Activated naive CD8-positive, alpha-beta T cell treated with anti-CD3 and anti-CD28 coated beads, Interleukin-2, amount 50 U/mL, for 24 hours (primary cell): ENCODE measurements around the gene GSN.

ENCODE experiments used
- ATAC-seq: fragments of 150-1000 bp; cut with Tn5 transposase; one replicate; pipeline ENCODE4 v1.10.0; 2021
- DNase-seq: peaks from one replicate; pipeline ENCODE4 v3.0.0; 2021
- H3K27ac Mint-ChIP-seq: one replicate; pipeline ENCODE4 v1.8.0; 2021; ENCODE audit warnings: mild to moderate bottlenecking, mixed read lengths
- H3K27me3 Mint-ChIP-seq: one replicate; pipeline ENCODE4 v1.8.0; 2021; ENCODE audit warnings: mixed read lengths
- H3K36me3 Mint-ChIP-seq: one replicate; pipeline ENCODE4 v1.8.0; 2021; ENCODE audit warnings: low read depth, mixed read lengths
- H3K4me1 Mint-ChIP-seq: one replicate; pipeline ENCODE4 v1.8.0; 2021; ENCODE audit warnings: mixed read lengths
- H3K4me3 Mint-ChIP-seq: one replicate; pipeline ENCODE4 v1.8.0; 2021; ENCODE audit warnings: mild to moderate bottlenecking, moderate library complexity, mixed read lengths
- H3K9me3 Mint-ChIP-seq: one replicate; pipeline ENCODE4 v1.8.0; 2021; ENCODE audit warnings: mixed read lengths

The GSN gene

DNA sequence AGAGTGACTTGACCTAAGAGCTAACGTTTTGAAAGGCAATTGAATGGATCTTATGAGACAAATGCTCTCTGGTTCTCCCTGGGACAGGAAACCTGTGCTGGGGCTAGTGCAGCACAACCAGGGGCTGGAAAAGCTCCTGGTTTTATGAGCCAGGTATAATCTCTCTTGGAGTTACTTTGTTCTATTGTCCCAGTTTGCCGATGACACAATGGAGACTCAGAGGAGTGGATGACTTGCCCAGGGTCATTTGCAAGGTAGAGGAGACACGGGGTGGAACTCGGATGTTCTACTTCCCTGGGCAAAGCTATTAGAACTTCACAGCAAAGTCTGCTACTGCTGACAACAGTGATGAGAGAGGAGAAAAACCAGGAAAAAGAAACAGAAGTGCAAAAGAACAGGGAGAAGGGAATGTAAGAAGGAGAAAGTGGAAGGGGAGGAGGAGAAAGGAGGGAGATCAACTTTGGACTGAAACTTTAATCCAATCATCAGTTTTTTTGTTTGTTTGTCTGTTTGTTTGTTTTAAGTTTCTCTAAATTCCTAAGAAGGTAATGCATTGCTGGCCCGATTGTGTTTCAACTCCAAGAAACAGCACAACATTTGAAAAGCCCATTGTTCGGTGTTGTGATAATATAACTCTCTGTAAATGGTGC lies 7.4 kb upstream of the GSN start:
- DNase-seq (no peak), ATAC-seq (no peak)
- H3K27ac Mint-ChIP-seq: no peak overlapping the region
- H3K36me3 Mint-ChIP-seq: no peaks in the 10 kb centered on the region
- peaks cover 2% of the 10 kb centered on the region for H3K27me3 Mint-ChIP-seq
- H3K4me3 Mint-ChIP-seq: no peak overlapping the region
- H3K9me3 Mint-ChIP-seq: no peaks in the 10 kb centered on the region
- H3K4me1 Mint-ChIP-seq: no peaks in the 10 kb centered on the region

DNA sequence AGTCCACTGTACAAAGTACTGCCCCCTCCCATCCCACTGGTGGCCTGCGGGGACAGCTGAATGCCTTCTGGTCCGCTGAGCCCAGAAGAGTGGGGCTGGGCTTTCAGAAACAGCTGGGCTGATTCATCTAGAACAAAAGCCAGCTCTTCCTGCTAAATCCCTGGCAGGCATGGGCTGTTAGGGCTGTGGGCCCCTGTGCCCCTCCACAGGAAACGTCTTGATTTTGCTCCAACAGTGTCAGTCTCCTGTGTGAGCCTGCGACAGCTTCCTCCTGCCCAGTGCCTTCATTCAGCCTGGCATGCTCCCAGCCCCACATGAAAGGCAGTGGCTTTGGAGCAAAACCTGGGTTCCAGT lies 6.9 kb upstream of the GSN start:
- H3K4me3 Mint-ChIP-seq: no peak overlapping the region
- ATAC-seq: no peak
- H3K9me3 Mint-ChIP-seq: no peaks in the 10 kb centered on the region
- H3K27ac Mint-ChIP-seq: no peak overlapping the region
- H3K36me3 Mint-ChIP-seq: no peaks in the 10 kb centered on the region
- H3K4me1 Mint-ChIP-seq: no peaks in the 10 kb centered on the region
- DNase-seq: no peak
- peaks cover 2% of the 10 kb centered on the region for H3K27me3 Mint-ChIP-seq

DNA sequence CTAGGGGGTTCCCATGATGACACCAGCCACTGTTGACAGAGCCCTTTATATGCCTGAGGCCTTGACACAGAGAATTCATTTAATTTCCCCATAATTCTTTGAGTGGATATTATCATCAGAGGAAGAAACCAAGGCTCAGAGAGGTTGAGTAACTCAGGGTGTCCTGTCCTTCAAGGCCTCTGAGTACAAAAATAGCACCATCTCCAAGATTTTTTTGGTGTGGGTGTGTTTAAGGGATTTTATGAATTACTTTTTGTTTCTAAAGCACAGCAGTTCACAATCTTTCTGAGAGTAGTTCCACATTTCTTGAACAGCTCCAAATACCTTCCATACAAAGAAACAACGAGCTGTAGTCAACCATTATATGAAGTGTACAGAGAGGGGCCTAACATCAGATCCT lies 6.2 kb upstream of the GSN start:
- Mint-ChIP-seq H3K27ac (no peak overlapping the region), H3K27me3 (peaks cover 2% of the 10 kb centered on the region), H3K4me1 (no peaks in the 10 kb centered on the region), H3K36me3 (no peaks in the 10 kb centered on the region), H3K4me3 (no peak overlapping the region), H3K9me3 (no peaks in the 10 kb centered on the region)
- no peak for ATAC-seq
- no peak for DNase-seq

DNA sequence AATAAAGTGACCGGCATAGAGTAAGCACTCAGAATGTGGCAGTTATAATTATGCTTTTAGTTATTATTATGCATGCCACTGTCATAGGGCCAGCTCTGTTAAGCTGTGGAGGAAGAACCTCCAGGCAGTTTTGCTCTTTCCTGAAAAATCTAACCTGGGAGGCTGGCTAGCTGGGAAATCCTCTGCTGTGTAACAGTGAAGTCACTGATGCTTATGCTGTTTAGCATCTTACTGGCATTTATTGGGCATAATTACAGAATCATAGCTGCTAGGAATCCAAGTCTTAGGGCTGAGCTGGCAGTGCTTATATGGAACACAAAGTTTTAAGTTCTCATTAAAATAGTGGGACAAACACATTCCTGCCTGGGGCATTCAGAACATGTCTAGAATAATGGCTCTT lies 5.5 kb upstream of the GSN start:
- DNase-seq (no peak), ATAC-seq (no peak)
- Mint-ChIP-seq H3K4me3 (no peak overlapping the region), H3K27ac (no peak overlapping the region), H3K36me3 (no peaks in the 10 kb centered on the region), H3K27me3 (peaks cover 3% of the 10 kb centered on the region), H3K4me1 (peaks cover under 1% of the 10 kb centered on the region), H3K9me3 (no peaks in the 10 kb centered on the region)

DNA sequence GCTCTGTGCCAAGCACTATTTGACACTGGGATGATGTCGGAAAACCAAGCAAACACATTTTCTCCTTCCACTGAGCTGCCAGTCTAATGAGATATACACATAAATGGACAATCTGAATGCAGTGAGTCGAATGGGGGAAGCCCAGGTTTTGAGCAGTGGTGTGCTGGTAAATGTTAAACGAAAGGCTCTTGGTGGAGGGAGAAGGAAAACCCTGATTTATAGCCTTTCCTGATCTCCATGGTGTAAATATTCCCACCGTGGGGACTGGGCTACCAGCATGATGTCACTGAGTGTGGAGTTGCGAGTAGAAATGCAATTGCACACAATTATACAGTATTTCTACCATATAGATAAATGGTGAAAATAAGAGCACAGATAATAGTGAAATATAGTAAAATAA lies 5.0 kb upstream of the GSN start:
- Mint-ChIP-seq H3K27me3 (peaks cover 6% of the 10 kb centered on the region), H3K4me3 (no peak overlapping the region), H3K36me3 (no peaks in the 10 kb centered on the region), H3K4me1 (peaks cover 3% of the 10 kb centered on the region), H3K9me3 (no peaks in the 10 kb centered on the region), H3K27ac (no peak overlapping the region)
- ATAC-seq (no peak), DNase-seq (no peak)

DNA sequence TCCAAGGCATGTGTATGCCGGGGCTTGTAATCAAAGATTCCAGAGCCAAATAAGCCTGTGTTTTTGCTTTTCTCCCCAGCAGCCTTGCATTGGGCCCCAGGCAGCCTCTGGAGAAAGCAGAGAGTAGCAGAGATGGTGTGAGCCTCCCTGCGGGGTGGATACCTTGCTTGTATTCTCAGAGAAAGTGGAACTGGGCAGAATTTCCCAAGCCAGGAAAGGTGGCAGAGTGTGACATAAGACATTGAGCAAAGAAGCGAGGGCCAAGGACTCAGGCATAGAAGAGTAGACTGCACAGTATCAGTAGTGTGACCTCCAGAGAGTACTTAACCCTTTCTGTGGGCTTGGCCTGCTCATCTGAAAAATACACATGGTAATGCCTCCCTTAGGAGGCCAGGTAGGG lies 1.6 kb upstream of the GSN start:
- H3K4me1 Mint-ChIP-seq: peaks cover 14% of the 10 kb centered on the region
- no peak overlapping the region for H3K4me3 Mint-ChIP-seq
- H3K27ac Mint-ChIP-seq: no peak overlapping the region
- H3K9me3 Mint-ChIP-seq: no peaks in the 10 kb centered on the region
- ATAC-seq (no peak), DNase-seq (no peak)
- H3K36me3 Mint-ChIP-seq: no peaks in the 10 kb centered on the region
- peaks cover 11% of the 10 kb centered on the region for H3K27me3 Mint-ChIP-seq

DNA sequence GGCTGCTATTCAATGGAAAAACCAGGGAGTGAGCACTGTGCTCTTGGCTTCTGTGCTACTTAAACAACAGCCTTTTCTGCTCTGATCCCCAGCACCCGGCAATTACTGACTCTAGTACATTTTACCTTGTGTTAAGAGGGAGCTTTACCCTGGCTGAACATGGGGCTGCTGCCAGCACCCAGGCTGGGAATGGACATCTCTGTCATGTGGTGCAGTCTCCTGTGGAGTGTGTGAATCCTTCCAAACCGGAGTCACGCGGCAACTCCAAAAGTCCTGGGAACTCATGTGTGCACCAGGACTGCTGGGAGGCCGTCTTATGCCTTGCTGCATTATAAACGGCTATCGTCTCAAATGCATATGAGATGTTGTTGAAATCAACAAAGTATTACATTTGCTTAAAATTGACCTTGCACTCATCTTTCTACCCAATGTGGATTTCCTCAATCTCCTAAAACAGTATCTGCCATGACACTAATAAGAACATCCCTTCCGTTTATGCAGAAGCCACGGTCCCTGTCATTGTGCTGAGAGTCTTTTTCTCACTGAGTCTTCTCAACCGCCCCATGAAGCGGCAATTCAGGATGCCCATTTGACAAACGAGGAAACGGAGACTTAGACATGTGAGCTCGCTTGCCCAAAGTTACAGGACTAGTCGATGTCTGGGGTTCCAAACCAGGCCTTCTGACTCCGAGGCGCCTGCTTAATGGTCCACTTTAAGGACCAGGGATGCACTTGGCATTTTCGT lies 884 bp upstream of the GSN start:
- H3K27ac Mint-ChIP-seq: no peak overlapping the region
- H3K36me3 Mint-ChIP-seq: no peaks in the 10 kb centered on the region
- H3K27me3 Mint-ChIP-seq: peaks cover 11% of the 10 kb centered on the region
- peaks cover 14% of the 10 kb centered on the region for H3K4me1 Mint-ChIP-seq
- DNase-seq (no peak), ATAC-seq (no peak)
- peak overlapping the region; percentile 61 for H3K4me3 Mint-ChIP-seq
- no peaks in the 10 kb centered on the region for H3K9me3 Mint-ChIP-seq

DNA sequence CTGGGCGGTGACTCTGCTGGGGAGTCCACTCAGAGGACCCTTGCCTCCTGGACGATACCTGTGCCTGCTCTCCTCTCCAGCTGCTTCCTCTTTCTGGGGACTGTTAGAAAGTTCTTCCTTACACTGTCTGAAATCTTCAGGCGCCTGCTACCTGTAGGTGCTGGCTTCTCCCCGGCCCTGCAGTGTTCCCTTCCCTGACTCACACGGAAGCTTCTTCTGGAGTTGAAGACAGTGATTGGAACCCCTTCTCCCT lies 562 bp downstream of the GSN start:
- DNase-seq: no peak
- Mint-ChIP-seq H3K27ac (no peak overlapping the region), H3K4me3 (peak overlapping the region; percentile 65), H3K4me1 (peaks cover 14% of the 10 kb centered on the region), H3K36me3 (no peaks in the 10 kb centered on the region), H3K27me3 (peaks cover 11% of the 10 kb centered on the region), H3K9me3 (no peaks in the 10 kb centered on the region)
- ATAC-seq: peak; percentile 34

DNA sequence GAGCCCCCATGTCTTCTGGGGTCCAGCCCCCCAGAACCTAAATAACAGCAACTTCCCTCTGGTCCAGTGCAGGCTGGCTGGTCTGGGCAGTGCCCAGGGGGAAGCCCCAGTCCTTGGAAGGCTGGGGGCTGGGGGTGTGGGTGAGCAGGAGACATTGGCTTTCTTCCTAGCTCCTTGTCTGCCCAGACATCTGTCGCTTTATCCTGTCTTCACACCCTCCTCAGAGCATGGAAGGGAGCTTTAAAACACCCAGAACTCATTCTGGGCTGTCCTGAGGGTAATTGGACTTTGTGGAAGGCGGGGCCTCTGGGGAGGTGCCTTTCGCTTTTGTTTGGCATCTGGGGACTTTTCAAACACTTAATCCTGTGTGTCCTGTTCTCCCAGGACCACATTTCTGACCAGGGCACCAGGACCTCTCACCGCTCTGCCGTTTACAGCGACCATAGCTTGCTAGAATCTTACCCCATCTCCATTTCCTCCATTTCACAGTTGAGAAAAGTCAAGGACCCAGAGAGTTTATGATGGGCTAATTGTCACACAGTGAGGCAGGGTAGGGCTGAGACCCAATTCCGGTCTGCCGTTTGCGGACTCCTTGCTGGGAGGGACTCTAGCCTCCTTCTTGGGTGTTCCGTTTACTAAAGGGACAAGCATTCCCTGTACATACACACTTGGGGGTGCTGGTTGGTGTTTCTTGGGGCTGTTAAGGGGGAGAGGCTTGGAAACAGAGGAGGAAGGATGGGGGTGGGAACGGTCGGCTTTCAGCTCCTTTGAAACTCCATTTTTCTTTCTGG lies 1.1 kb downstream of the GSN start:
- no peak for ATAC-seq
- no peak overlapping the region for H3K27ac Mint-ChIP-seq

DNA sequence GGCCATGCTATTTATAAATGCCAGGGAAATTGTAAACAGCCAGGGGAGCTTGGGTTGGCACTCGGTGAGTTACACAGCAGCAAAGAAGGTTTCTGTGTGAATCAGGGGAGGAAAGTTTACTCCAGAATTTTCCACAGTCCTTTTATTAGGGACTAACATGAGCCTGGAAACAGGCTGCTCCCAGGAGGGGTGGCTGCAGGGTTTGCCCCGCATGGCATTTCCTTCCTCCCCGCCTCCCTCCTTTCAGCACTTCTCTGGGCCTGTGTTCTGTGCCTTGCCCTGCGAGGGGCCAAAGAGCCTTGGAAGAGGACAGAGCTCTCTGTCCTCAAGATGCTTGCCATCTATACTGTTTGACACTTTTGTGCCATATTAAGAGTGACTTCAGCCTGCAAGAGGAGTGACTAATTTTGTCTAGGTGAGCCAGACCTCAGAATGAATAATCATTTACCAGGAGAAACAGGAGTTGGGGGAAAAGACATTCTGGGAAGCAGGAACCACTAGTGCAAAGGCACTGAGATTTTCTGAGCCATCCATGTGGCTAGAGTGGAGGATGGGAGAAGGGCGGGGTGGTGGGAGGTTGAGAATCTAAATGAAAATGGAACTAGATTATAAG lies 1.8 kb downstream of the GSN start:
- Mint-ChIP-seq H3K36me3 (no peaks in the 10 kb centered on the region), H3K27ac (no peak overlapping the region), H3K4me1 (peaks cover 14% of the 10 kb centered on the region), H3K9me3 (no peaks in the 10 kb centered on the region), H3K4me3 (no peak overlapping the region), H3K27me3 (peaks cover 11% of the 10 kb centered on the region)
- ATAC-seq (no peak), DNase-seq (no peak)

More for the DNA sequence above, 1.1 kb downstream of the GSN start:
- DNase-seq: no peak
- peaks cover 11% of the 10 kb centered on the region for H3K27me3 Mint-ChIP-seq
- H3K4me3 Mint-ChIP-seq: peak overlapping the region; percentile 65
- H3K4me1 Mint-ChIP-seq: peaks cover 14% of the 10 kb centered on the region
- no peaks in the 10 kb centered on the region for H3K36me3 Mint-ChIP-seq
- no peaks in the 10 kb centered on the region for H3K9me3 Mint-ChIP-seq

DNA sequence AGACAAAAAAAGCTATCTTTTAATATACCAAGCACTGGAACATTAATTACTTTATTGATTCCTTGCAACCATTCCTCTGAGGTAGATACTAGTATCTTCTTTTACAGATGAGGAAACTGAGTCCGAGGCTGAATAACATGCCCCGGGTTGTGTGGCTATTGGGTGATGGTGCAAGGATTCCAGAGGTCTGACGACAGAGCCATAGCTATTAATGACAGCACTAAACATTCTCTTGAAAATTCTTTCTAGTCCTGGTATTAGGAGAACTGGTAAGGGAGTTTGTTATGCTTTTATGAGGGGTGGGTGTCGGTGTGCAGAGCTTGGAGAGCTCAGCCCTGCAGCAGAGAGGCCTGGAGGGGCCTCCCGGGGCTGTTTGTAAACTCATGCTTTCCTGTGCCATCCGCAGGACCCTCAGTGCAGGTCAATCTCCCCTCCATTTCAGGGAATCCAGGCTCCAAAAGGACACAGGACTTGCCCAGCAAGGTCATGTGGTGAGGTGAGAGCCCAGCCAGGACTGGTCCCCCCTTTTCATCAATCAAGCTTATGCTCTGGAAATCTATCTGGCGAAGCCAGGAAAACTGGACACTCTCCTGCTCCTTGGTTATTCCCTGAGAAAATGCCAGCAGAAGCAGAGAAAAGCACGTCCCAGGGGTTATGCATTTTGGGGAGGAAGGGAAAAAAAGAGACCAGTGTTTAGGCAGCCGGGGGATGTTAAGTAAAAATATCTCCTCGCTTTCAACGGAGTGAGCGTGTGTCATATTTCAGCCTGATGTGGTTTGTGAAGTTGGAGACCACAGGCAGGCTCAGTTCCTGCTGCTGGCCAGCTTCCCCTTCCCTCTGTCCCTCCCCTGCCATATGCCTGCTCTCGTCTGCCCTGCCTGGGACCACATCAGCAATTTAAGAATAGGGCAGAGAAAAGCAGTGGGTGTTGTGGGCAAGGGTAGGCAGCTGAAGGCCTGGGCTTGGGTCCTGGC lies 3.7 kb downstream of the GSN start:
- Mint-ChIP-seq H3K4me1 (peaks cover 14% of the 10 kb centered on the region), H3K27me3 (peaks cover 11% of the 10 kb centered on the region), H3K4me3 (no peak overlapping the region), H3K9me3 (no peaks in the 10 kb centered on the region), H3K27ac (no peak overlapping the region), H3K36me3 (no peaks in the 10 kb centered on the region)
- peak; percentile 17 for ATAC-seq
- no peak for DNase-seq

DNA sequence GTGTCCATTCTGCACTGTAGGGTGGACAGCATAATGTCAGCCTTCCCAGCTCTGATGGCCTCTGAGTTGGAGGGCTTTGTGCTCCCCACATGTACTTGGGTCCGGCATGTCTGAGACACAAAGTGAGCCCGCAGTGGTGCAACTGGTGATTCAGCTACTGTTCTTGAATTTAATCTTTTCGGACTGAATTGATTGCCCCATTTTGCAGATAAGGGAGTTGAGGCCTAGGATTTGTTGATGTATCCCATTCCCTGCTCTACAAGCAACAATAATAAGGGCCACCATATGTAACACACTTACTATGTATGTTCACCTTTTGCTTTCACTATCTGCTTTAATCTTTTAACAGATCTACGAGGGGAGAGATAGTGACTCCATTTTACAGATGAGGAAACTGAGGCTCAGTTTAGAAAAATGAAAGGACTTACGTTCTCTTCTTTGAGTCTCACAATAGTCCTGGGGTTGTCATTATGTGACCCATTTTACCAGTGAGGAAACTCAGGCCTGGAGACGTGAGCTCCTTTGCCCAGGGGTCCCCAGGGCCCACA lies 4.5 kb downstream of the GSN start:
- Mint-ChIP-seq H3K4me1 (peaks cover 14% of the 10 kb centered on the region), H3K36me3 (no peaks in the 10 kb centered on the region), H3K27ac (no peak overlapping the region), H3K9me3 (no peaks in the 10 kb centered on the region), H3K4me3 (no peak overlapping the region), H3K27me3 (peaks cover 11% of the 10 kb centered on the region)
- DNase-seq (no peak), ATAC-seq (no peak)

DNA sequence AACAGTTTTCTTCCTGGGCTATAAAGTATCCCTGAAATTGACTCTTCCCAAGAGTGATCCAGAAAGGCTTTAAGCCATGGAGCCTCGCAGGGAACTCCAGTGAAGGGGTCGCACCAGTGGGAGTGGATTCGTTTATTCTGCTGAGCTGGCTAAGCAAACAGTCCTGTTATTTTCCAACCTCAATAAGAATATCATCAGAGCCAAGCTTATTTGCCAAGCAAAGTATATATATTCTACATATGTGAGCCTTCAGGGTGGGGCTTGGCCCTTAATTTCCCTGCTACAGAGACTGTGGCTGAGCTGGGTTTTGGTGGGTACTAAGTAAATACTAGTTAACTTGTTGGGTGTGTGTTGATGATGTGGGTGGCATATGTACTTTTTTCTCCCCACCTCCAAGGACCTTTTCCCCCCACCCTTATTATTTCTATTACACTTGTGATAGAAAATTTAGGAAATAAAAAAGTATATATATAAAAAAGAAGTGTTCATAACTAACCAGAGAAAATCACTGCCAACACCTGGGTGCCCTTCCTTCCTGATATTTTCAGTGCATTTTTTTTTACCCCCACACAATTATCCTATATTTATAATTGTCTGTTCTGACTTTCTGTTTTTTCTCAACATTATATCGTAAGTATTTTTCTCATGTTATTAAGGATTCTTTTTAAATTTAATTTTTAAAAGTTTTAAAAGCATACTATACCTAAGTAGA lies 5.3 kb downstream of the GSN start:
- Mint-ChIP-seq H3K36me3 (no peaks in the 10 kb centered on the region), H3K27ac (no peak overlapping the region), H3K27me3 (peaks cover 7% of the 10 kb centered on the region), H3K9me3 (no peaks in the 10 kb centered on the region), H3K4me3 (no peak overlapping the region), H3K4me1 (peaks cover 11% of the 10 kb centered on the region)
- ATAC-seq (no peak), DNase-seq (no peak)
